ENCODE results near the gene MPHOSPH6. TPM values are rescaled to one million over a fixed set of nuclear protein-coding genes. Genes with fewer than 3 reads are reported as not detected.
"Not testable (repeated sequence)": the region's sequence is repeated elsewhere in the genome, so short reads cannot be mapped to it uniquely, and the experiment has no call there.

Gene MPHOSPH6
- total and polyA plus RNA-seq, 2 donors (not counting 3 experiments of a cell fraction or from before 2014, with no cell fraction given) = 10.9 to 32.0 TPM

- Histone ChIP-seq H3K36me3 (ENCODE audit: control insufficient read depth in 2 of 2, extremely low read depth in 1 of 2, insufficient read depth in 2 of 2, low read length in 2 of 2) (no peaks in the 10 kb centered on the region), H3K4me3 (replicated peaks in 1 of 3; ENCODE audit: insufficient read depth in 1 of 3, low read depth in 1 of 3, low read length in 3 of 3) (no peak overlapping the region), H3K27ac (ENCODE audit: insufficient read depth, low read depth, low read length) (no peak overlapping the region), H3K4me1 (ENCODE audit: control insufficient read depth, extremely low read depth, insufficient read depth, low read length) (no peaks in the 10 kb centered on the region), H3K79me2 (ENCODE audit: control insufficient read depth, insufficient read depth, low read length) (no peaks in the 10 kb centered on the region), H4K20me1 (replicated peaks; ENCODE audit: control insufficient read depth, extremely low read depth, insufficient read depth, low read length) (no peaks in the 10 kb centered on the region), H2AFZ (ENCODE audit: low read depth, low read length) (no peak overlapping the region), H3K9me1 (replicated peaks; ENCODE audit: control insufficient read depth, extremely low read depth, insufficient read depth, low read length) (no peaks in the 10 kb centered on the region), H3K9ac (replicated peaks; ENCODE audit: extremely low read depth, insufficient read depth, low read length) (no peak overlapping the region), H3K9me3 (replicated peaks; ENCODE audit: control insufficient read depth, insufficient read depth, low read length) (no peaks in the 10 kb centered on the region), H3K4me2 (ENCODE audit: insufficient read depth, low read length) (no peak overlapping the region), H3K27me3 (ENCODE audit: control insufficient read depth in 2 of 2, insufficient read depth in 2 of 2, low read length in 2 of 2) (no peaks in the 10 kb centered on the region)
- CTCF ChIA-PET = no interaction called here
- no peak for TF ChIP-seq CTCF (IDR thresholded peaks at IDR 0.05; ENCODE audit: extremely low read depth in 1 of 2, insufficient read depth in 1 of 2, low read depth in 1 of 2, low read length in 2 of 2)
- TF ChIP-seq MAX (IDR thresholded peaks at IDR 0.05; ENCODE audit: insufficient read depth, insufficient read length) = no peak
- no peak for TF ChIP-seq POLR2A (IDR thresholded peaks at IDR 0.05; ENCODE audit: low read depth, low read length)
- no peak for TF ChIP-seq POLR2AphosphoS5 (IDR thresholded peaks at IDR 0.05; ENCODE audit: insufficient read depth, low read depth, low read length)
- no peak for TF ChIP-seq MYC (IDR thresholded peaks at IDR 0.05; ENCODE audit: low read depth, low read length)
- no peak for TF ChIP-seq GATA2 (IDR thresholded peaks at IDR 0.05; ENCODE audit: insufficient read depth, insufficient read length, low read depth, low read length)
- no peak for TF ChIP-seq FOS (IDR thresholded peaks at IDR 0.05; ENCODE audit: borderline replicate concordance, insufficient read depth, low read length)
- TF ChIP-seq JUN (IDR thresholded peaks at IDR 0.05; ENCODE audit: borderline replicate concordance, insufficient read depth, insufficient read length, low read depth) = no peak
- TF ChIP-seq EZH2 (IDR thresholded peaks at IDR 0.05; ENCODE audit: borderline replicate concordance, low read depth, low read length, severe bottlenecking) = no peak
- POLR2A ChIA-PET = no interaction called here
- BruUV-seq (replicated peaks) = no TSS peak
- dilution Hi-C loops (cut with MboI; ENCODE audit: extremely low pct_ligation_motif_present, low sequenced_read_pairs) = no loop called here
- FAIRE-seq = no peak
- intact Hi-C loops (cut with micrococcal nuclease) = no loop called here
- no peak for DNase-seq (ENCODE audit: low read depth, low spot score)
These were observed 58.1 kb downstream of the MPHOSPH6 start for GRCh38 chr16:82111944-82112343.

- H3K9ac ChIP-seq (replicated peaks; ENCODE audit: extremely low read depth, insufficient read depth, low read length); POLR2A ChIA-PET: not testable (repeated sequence)
These were observed 60.8 kb downstream of the MPHOSPH6 start for GRCh38 chr16:82109266-82109665.

More at GRCh38 chr16:82109266-82109665, 60.8 kb downstream of the MPHOSPH6 start:
- H2AFZ ChIP-seq (ENCODE audit: low read depth, low read length); H3K36me3 ChIP-seq (ENCODE audit: control insufficient read depth in 2 of 2, extremely low read depth in 1 of 2, insufficient read depth in 2 of 2, low read length in 2 of 2); H3K9me1 ChIP-seq (replicated peaks; ENCODE audit: control insufficient read depth, extremely low read depth, insufficient read depth, low read length); DNase-seq (ENCODE audit: low read depth, low spot score); CTCF ChIA-PET; H3K27me3 ChIP-seq (ENCODE audit: control insufficient read depth in 2 of 2, insufficient read depth in 2 of 2, low read length in 2 of 2); H3K4me1 ChIP-seq (ENCODE audit: control insufficient read depth, extremely low read depth, insufficient read depth, low read length); H3K27ac ChIP-seq (ENCODE audit: insufficient read depth, low read depth, low read length); H3K79me2 ChIP-seq (ENCODE audit: control insufficient read depth, insufficient read depth, low read length); intact Hi-C loops (cut with micrococcal nuclease); H3K4me2 ChIP-seq (ENCODE audit: insufficient read depth, low read length); dilution Hi-C loops (cut with MboI; ENCODE audit: extremely low pct_ligation_motif_present, low sequenced_read_pairs); H3K4me3 ChIP-seq (replicated peaks in 1 of 3; ENCODE audit: insufficient read depth in 1 of 3, low read depth in 1 of 3, low read length in 3 of 3); FAIRE-seq; H3K9me3 ChIP-seq (replicated peaks; ENCODE audit: control insufficient read depth, insufficient read depth, low read length); BruUV-seq (replicated peaks); H4K20me1 ChIP-seq (replicated peaks; ENCODE audit: control insufficient read depth, extremely low read depth, insufficient read depth, low read length): not testable (repeated sequence)

All from endothelial cell of umbilical vein (primary cell).